GM21447 (cell line): ENCODE results near the gene KCTD1.
"Not testable (repeated sequence)": the region's sequence is repeated elsewhere in the genome, so short reads cannot be mapped to it uniquely, and the experiment has no call there.

Source experiments
- ATAC-seq: cut with Tn5 transposase; IDR thresholded peaks from one replicate; pipeline ENCODE4 v1.9.1; 2021; ENCODE audit not compliant: unreplicated experiment

Gene KCTD1

DNA sequence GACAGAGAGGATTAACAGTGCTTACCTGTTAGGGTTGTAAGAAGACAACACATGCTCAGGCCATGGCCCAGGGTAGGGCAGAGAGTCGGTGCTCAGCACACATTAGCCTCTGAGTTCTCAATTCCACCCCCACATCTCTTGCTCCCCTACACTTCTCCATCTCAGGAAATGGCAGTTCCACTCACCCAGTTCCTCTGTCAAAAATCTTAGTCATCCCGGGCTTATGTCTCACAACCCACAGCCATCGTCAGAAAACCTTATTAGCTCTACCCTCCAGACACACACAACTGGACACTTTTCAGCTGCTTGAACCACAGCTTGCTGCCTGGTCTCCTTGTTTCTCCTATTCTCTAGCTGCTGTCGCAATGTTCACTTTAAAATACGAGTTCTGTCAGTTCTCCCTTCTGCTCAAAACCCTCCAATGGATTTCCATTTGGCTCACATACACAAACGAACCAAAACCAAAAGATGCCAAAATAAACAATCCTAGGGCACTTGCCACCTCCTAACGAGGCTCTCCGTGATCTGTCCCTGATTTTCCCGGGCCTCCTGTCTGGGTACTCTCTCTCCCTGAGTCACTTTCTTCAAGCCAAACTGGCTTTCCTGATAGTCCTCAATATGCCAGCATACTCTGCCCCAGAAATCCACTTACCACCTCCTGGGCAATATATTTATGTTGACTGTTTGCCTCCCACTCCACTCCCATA, 89.7 kb downstream of the KCTD1 start:
- ATAC-seq, result peak; percentile 58

DNA sequence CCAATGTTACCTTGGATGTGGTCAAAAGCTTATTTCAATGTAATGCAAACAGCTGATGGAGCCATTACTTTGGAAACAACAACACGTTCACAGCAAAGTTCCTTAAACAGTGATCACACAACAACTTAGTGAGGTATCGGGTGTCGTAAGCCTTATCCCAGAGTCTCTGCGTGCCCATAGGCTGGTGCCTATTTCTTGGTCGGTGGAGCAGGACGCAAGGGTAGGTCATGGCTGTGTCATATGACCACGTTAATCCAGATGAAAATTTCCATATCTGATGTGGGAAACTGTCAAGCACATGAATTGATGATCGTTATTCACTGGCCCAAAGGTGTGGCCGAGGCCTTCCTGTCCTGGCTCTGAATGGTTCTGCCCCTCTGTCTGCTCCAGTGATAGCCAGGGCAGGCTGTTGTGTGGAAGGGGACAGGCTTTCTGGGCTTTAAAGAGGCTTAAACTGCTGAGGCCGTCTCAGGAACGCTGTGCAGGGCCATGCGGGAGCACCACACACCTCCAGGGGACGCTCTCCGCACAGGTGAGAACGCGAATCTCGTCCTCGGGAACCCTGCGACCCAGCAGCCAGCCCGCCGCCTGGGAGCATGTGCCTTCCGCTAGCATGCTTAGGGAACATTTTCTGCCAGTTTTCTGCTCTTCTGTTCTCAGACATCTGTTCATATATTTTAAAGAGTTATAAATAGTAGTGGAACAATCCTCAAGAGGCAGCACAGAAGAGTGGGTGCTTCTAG, 90.6 kb downstream of the KCTD1 start:
- no peak for ATAC-seq

DNA sequence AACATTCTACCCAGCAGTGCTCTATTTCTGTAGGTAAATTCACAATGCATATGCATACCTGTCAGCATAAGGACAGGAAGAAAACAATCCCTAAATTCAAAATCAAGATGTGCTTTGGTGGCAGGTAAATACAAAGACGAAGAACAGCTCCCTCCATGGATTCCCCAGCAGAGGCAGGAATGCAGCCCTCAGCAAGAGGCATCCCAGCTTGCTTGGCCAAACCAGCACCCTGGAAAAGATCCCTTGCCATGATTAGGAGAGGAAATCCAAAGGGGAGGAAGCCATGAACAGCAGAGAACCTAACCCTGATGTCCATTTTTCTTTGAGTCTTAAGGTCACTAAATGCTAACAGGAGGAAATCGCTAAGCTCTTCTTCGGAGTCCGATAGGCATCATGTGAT, 91.2 kb downstream of the KCTD1 start:
- ATAC-seq, result no peak

DNA sequence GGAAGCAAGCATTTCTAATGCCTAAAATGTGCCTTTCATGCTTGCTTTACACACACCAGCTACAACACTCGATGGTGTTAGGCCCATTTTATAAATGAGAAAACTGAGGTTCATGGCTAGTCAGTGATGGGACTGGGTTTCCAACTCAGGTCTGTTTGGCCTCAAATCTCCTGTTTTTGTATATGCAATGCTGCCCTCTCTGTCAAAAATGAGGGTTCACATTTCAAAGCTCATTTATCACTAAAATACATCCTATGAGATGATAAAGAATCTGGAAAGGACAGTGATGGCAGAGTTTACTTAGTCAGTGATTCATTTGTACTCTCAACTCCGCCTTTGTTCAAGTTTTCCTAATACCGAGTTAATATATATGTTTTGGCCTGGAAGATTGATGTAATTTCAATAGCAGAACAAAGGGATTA, 92.3 kb downstream of the KCTD1 start:
- ATAC-seq, result no peak

DNA sequence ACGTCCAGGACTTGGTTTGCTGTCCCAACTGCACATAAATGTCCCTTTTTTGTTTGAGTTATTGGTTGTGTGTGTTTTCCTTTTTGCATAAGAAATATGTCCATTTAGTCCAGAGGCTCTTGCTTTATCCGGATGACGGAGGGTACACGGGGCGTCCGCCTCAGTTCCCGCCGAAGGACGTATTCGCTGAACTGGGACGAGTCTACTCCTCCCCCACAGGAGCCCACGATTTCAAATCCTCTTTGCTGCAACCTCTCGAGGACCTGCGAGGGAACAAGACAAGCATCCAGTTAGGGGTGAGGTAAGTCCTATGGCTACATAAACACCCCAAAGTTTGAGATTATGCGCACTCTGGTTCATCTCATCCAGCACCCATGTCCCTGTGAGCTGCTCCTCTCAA, 92.7 kb downstream of the KCTD1 start:
- no peak for ATAC-seq

DNA sequence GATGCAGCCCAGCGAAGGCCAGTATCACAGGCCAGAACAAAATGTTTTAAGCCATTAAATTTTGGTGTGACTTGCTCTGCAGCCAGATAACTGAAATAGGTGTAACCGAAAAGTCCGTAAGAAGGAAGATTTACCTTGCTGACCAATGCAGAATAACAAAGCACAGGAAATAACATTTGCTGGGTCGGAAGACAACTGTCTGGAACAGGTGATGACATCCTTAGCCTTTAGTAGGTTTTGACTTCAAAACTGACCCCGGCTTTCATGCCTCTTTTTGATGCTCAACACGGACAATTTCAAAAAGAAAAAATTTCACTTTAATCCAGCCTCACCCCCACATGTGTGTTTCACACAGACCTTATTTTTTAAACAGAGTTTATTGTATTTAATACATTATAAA, 93.7 kb downstream of the KCTD1 start:
- no peak for ATAC-seq

DNA sequence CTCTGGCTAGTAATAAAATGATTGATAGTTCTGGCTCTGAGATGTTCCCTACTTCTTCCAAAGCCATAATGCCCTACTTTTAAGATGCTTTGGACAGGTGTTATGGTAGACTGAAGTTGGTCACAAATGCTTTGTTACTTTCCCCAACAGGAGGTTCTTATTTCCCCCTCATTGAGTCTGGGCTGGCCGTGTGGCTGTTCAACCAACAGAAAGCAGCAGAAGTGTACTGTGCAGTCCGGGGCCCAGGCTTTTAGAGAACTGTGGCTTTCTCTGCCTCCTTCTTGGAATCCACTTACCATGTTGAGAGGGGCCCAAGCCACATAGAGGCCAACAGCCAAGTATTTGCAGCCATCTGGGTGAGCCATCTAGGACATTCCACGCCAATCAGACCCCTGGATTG, 94.2 kb downstream of the KCTD1 start:
- no peak for ATAC-seq

DNA sequence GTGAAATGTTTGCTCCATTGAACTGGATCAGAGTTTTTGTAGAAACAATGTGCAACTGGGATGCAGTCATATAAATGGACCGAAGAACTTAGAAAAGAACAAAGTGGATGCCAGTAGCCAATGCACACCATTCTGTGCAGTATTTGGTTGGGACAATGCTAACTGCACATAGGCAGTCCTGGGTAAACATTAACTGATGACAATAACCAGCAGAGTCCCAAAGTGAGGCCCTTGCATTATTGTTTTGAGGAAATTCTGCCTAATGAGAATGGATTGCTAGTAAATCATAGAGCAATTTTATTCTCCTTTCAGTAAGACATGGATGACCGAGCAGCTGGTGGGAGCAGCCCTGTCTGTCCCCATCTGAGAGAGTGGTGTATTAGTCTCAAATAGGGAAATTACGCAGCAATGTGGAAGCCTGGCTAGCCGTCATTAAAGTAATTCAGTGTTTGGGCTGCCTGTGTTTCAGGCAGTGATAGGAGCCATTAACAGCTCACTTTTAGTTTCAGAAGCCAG, 94.9 kb downstream of the KCTD1 start:
- ATAC-seq, result peak; percentile 62

DNA sequence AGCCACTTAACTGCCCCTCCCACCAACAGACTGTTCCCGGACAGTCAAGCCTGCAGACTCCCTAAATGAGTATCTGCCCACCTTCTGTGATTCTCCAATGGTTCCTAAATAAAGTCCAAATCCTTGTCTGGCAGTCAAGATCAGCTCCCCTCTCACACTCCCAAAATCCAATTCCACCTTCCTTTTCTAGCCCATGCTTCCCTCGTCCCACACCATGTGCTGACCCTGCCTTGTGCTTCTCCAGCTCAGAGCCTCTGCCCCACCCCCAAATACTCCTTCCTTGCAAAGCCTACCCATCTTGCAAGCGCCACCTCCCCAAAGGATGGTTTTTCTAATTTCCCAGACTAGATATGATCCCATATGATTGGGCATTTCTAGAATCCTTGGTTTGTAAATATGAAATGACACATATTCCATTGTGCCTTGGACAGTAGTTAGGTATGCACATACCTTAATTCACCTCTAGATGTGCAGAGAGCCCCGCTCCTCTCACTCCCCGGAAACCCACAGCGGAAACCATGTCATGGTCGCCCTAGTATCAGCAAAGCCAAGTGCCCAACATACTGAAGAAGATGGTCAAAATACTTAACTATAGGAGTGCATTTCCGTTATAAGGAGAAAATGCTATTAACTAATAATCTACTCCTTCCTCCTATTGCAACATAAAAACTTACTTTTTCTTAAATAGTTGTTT, 97.2 kb downstream of the KCTD1 start:
- no peak for ATAC-seq

DNA sequence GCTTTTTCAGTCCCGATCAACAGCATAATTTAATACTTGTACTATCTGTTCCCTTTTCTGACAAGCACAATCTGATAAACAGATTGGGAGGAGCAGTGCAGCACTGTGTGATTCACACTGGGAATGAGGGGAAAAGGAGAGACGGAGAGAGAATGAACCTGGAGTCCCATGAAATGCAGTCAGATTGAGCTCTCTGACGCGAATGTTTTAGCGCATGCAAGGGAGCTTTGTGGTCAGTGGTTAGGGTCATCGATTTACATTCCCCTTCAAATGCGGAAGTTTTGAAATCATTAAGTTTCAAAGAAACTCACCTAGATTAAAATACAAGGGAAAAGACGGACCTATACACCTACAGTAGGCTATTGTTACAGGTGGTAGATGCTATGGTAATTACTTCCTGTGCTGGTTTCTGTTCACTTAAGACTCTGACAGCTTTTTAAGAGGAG, 99.6 kb downstream of the KCTD1 start:
- ATAC-seq, result no peak

DNA sequence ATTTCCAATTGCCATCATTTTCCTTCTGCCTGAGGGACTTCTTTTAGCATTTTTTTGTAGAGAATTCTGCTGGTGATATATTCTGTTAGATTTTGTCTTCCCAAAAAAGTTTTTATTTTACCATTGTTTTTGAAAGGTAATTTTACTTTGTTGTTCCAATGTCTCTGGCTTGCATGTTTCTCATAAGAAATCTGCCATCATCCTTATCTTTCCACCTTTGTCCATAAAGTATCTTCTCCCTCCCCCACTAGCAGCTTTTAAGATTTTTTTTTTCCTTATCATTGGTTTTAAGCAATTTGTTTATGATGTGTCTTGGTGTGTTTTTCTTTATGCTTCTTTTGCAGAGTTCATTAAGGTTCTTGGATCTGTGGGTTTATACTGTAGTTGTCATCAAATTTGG, 104.5 kb downstream of the KCTD1 start:
- ATAC-seq, result no peak

DNA sequence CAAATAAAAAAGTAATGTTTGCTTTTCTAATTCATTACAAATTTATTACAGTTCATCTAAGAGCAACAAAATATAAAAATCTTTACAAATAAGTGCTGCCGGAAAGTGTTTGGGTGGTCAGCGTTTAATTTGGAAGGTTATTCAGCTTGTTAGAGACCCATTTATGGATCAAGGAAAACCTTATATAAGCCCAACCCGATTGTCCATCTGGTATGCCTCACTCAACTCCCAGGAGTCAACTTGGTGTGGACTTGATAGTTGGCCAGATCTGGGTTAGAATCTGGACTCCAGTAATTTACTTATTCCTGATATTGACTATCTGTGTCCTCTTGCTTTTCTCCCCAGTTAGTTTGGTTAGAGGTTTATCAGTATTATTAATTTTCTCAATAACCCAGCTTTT, 106.2 kb downstream of the KCTD1 start:
- no peak for ATAC-seq

DNA sequence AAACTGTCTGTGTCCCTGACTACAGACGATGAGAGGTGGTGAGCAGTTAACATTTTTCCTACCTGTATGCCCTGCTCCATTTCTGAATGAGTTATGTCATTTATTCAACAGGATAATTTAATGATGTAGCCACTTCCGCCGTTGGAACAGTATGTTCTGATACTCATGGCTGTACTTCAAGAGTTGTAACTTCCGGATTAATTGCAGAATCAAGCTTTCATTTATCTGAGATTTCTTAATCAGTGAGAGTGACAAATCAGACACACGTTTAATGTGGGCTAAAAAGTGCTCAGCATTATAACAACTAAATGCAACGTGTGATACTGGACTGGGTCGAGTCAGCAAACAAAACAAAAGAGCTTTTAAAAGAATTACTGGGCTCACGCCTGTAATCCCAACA, 107.7 kb downstream of the KCTD1 start:
- ATAC-seq, result no peak

DNA sequence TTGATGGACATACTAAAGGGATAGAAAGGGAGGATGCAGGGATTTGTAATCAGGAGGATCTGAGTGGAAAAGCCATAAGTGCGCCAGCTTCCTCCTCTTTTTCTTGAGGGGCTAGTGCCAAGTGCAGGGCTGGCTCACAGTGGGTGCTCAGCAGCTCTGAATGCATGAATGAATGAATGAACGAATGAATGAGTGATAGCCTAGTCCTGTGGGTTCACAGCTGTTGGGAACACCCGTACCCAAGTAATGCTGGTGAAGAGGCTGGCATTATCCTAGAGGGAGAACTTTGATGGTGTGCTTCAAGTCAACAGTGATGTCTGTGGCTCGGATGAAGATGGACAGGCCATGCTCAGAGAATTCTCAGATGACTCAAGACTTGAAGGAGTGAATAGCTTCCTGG, 108.8 kb downstream of the KCTD1 start:
- no peak for ATAC-seq

DNA sequence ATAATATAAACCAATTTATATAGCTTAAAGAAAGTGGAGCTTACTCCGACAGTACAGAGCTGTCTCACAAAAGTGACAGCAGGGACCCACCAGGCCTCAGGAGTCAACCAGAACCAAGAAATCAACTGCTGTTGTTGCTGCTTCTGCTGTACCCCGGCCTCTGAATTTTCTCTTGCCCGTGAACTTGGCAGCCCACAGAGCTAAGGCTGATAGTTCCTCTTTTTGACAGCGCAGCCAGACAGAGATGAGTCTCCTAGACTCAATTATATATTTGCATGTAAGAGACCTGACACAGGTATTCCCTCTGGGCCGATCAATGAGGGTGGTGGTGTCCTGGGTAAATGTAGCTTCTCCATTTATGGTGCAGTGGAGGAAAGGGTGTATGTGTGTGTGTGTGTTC, 109.4 kb downstream of the KCTD1 start:
- peak; percentile 98 for ATAC-seq

DNA sequence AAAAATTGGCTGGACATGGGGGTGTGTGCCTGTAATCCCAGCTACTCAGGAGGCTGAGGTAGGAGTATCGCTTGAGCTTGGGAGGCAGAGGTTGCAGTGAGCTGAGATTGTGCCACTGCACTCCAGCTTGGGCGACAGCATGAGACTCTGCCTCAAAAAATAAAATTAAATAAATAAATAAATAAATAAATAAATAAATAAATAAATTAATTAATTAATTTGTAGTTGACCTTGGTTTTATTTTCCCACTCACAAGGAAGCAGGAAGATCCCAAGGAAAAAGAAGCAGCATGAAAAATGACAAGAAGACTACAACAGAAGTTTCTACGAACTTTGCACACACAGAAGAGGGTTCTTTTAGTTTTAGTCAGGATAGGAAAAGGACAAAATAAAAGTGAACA, 110.7 kb downstream of the KCTD1 start:
- ATAC-seq, result not testable (repeated sequence)

DNA sequence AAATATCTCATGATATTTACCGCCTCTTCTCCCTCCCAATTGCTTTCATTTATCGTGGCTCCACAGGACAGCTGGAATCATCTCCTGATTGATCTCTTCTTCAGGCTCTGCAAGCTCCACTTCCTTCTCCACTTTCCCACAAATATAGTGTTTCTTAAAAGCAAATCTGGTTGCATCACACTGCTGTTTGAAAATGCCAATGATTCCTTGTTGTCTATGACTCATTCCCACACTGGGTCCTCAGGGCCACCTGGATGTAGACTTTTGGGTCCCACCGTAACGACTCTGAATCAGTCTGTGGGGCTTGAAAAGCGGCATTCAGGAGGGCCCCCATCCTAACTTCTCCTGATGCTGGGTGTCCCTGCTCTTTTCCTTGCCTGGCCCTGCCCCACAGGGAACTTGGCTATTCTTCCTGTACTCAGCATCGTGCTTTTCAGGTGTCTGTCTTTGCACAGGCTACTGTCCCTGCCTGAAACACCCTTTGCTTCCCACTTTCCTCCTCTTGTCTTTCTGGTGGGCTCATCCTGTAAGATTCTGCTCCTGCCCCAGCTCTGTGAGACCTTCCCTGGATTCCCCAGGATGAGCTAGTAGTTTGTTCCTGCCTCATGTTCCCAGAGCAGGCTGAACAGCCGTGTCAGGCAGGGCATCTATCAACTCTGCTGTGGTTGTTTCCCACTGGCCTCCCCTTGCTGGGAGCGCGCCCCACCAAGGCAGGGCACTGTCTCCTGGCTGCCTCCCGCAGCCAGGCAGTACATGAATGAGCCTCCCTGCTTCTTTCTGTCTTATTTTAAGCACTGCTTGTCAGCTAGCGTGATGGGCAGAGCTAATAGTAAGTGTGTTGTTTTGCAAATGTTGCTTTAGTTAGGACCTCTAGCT, 111.9 kb downstream of the KCTD1 start:
- ATAC-seq, result no peak

DNA sequence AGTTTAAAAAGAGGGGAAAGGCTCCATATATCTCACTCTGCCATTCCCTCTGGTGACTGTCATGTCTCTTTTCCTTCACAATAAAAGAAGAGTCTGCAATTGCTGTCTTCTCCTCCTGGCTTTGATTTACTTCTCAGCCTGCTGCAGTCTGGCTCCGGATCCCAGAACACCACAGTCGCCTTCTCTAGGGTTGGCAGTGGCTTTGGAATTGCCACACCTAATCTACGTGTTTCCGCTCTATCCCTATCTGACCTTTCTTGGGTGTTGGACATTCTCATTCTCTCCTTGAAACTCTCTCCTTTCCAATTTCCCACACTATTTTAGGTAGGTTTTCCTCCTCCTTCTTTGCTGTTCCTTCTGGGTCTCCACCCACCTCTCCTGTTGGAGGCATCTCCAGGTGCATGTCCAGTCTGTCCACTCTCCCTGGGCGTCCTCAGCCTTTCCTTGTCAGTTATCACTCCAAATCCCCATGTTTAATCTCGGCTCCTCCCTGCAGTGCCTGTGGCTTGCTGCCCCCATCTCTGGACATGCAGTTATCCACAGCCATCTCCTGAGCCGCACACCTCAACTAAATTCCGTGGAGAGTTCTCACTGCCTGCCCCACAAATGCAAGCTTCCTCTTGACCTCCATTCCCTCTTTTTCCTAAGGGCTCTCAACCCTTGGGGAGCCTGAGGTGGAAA, 112.8 kb downstream of the KCTD1 start:
- ATAC-seq, result no peak

DNA sequence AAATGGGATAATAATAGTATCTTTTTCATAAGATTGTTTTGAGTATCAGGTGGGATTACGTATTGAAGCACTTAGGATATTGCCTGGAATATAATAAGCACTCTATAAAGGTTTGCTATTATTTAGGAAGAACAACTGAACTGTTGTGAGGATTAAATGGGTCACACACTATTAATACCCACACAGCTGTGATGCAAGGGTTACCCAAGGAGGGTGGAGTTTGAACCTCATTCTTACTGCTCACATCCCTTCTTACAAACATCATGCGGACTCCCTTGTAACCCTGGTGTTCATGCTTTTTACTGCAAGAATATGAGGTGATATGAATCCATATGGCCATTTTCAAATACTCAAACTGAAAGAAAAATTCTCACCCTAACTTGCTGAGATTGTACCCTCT, 113.5 kb downstream of the KCTD1 start:
- no peak for ATAC-seq
